Measurements from ENCODE around the gene SDHA. TPM values are rescaled to one million over a fixed set of nuclear protein-coding genes. Genes with fewer than 3 reads are reported as not detected.

Gene SDHA
- total and polyA plus RNA-seq, 2 of the 8 experiments (the other 6 are each of a cell fraction or from before 2014, with no cell fraction given) = 59.7 to 87.3 TPM

DNA sequence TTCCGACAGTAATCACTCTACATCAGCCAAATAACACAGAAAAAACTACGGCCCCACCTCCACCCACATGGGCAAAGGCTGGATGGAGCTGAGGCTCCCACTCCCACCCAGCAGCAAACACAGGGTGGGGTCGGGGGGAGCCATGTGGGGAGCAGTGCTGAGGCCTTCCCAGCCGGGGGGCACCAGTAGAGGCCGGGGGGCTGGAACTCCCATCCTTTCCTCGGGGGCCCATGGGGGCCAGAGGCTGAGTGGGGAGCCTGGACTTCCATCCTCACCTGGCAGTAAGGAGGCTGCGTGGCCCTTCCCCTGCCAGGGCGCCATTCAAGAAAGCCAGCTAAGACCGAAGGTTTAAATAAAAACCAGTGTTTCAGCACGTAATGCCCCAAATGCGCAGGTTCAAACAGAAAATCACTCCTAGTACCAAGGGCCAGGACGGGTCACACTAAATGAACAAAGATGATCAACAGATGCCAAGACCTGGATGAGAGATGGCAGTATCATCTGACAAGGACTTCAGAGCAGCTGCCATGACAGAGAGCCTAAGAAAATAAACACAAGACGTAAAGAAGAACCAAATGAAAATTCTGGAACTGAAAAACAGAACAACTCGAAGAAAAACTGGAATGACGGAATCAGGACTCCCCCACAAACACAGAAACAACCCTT is 9.5 kb upstream of the SDHA start:
- WGBS, 2 experiments (ENCODE audit: extremely low coverage in 1 of 2, insufficient coverage in 1 of 2, insufficient read length in 1 of 2, insufficient replicate concordance in 2 of 2, low coverage in 1 of 2, low lambda C conversion rate in 2 of 2, missing lambda C conversion rate in 1 of 2) = 89% methylated on average over 12 of the region's 15 CpGs; no CpG with 5 or more reads in 1 of the 2 experiments
- peaks cover 6 to 34% of the 10 kb centered on the region in 2 experiments; a peak in 3 of 4 replicates for H3K79me2 ChIP-seq (ENCODE audit: control insufficient read depth in 1 of 2, insufficient read depth in 2 of 2, low read length in 2 of 2)
- H4K91ac ChIP-seq (replicated peaks; ENCODE audit: insufficient read length, low read length) = no peak overlapping the region
- peaks cover 2 to 16% (median 10%) of the 10 kb centered on the region in 4 experiments for H3K36me3 ChIP-seq (ENCODE audit: control insufficient read depth in 2 of 4, insufficient read depth in 4 of 4, low read length in 3 of 4)
- H3K27ac ChIP-seq (ENCODE audit: low read depth, low read length) = no peak overlapping the region
- CTCF ChIA-PET (ENCODE audit: partially characterized antibody) = interaction anchor here (1.4 to 1.5 kb wide), 2 partner anchors 9 to 20 kb away, joined by 3 to 4 read pairs; partner anchors contain the start of genes CCDC127 and SDHA
- H3K14ac ChIP-seq (ENCODE audit: insufficient read length) = no peak overlapping the region
- no peak overlapping the region for H3K18ac ChIP-seq (ENCODE audit: extremely low read depth, low read length)
- H2BK5ac ChIP-seq (ENCODE audit: low read depth, low read length) = no peak overlapping the region
- POLR2A ChIA-PET (ENCODE audit: partially characterized antibody) = interaction anchor here (0.7 to 2.1 kb wide), 2 partner anchors 10 to 12 kb away, joined by 5 to 8 read pairs; partner anchors contain the start of genes CCDC127 and SDHA
- H2AFZ ChIP-seq (ENCODE audit: low read length) = no peak overlapping the region
- no peak overlapping the region for H2BK20ac ChIP-seq (ENCODE audit: low read length)
- H3K9ac ChIP-seq (replicated peaks in 1 of 4; ENCODE audit: extremely low read depth in 1 of 4, low read depth in 3 of 4, low read length in 3 of 4) = no peak overlapping the region
- H2AK5ac ChIP-seq (ENCODE audit: low read depth, low read length) = no peak overlapping the region
- no peaks in the 10 kb centered on the region for H3K27me3 ChIP-seq (replicated peaks in 1 of 4; ENCODE audit: control insufficient read depth in 3 of 4, extremely low read depth in 1 of 4, insufficient read depth in 3 of 4, low read length in 3 of 4)
- H3K9me3 ChIP-seq (ENCODE audit: insufficient read depth in 2 of 2, low read depth in 1 of 2, low read length in 1 of 2) = no peaks in the 10 kb centered on the region
- no peak for DNase-seq (ENCODE audit: low read depth in 1 of 2, low spot score in 2 of 2)
- FAIRE-seq = no peak
- no peak overlapping the region for H4K8ac ChIP-seq (ENCODE audit: extremely low read depth, insufficient read depth, low read length)
- H4K20me1 ChIP-seq (replicated peaks in 1 of 2; ENCODE audit: control insufficient read depth in 1 of 2, insufficient read depth in 2 of 2, low read length in 2 of 2) = peaks cover 4 to 25% of the 10 kb centered on the region in 2 experiments
- no peak overlapping the region for H2BK12ac ChIP-seq (ENCODE audit: low read depth, low read length)
- no peak overlapping the region for H2BK15ac ChIP-seq (ENCODE audit: low read length)
- no peak for TF ChIP-seq BCL11A (IDR thresholded peaks at IDR 0.05; ENCODE audit: low read depth in 2 of 2, low read length in 2 of 2)
- no peak for TF ChIP-seq POU5F1 (IDR thresholded peaks at IDR 0.05; ENCODE audit: low read depth, low read length)
- TF ChIP-seq YY1 (IDR thresholded peaks at IDR 0.05; ENCODE audit: low read depth, low read length) = no peak
- no peak for TF ChIP-seq SIN3A (conservative IDR thresholded peaks at IDR 0.05 in 1 of 2, IDR thresholded peaks at IDR 0.05 in 1 of 2; ENCODE audit: low read depth in 1 of 2, low read length in 2 of 2)
- no peak for TF ChIP-seq GABPA (IDR thresholded peaks at IDR 0.05; ENCODE audit: borderline replicate concordance, insufficient read depth, low read length)
- no peak for TF ChIP-seq CHD1 (IDR thresholded peaks at IDR 0.05; ENCODE audit: low read depth, low read length)
- TF ChIP-seq, protein P1, sequence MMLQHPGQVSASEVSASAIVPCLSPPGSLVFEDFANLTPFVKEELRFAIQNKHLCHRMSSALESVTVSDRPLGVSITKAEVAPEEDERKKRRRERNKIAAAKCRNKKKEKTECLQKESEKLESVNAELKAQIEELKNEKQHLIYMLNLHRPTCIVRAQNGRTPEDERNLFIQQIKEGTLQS (IDR thresholded peaks at IDR 0.05; ENCODE audit: insufficient read depth, low read depth, low read length) = no peak
- no peak for TF ChIP-seq RXRA (IDR thresholded peaks at IDR 0.05; ENCODE audit: insufficient read depth, low read depth, low read length)
- TF ChIP-seq EGR1 (IDR thresholded peaks at IDR 0.05; ENCODE audit: borderline replicate concordance, low read depth, low read length) = no peak
- H3K23ac ChIP-seq (ENCODE audit: insufficient read length) = no peak overlapping the region
- H3K4me2 ChIP-seq (ENCODE audit: insufficient read depth in 1 of 2, low read depth in 2 of 2, low read length in 2 of 2) = no peak overlapping the region
- no peaks in the 10 kb centered on the region; a peak in 1 of 7 replicates for H3K4me1 ChIP-seq (replicated peaks in 1 of 4; ENCODE audit: control insufficient read depth in 3 of 4, insufficient read depth in 4 of 4, low read length in 3 of 4)
- no peak overlapping the region for H3K4ac ChIP-seq (replicated peaks; ENCODE audit: insufficient read length, low read depth, low read length)
- no peak overlapping the region for H2BK120ac ChIP-seq (replicated peaks; ENCODE audit: low read depth, low read length)
- no peak overlapping the region for H3K4me3 ChIP-seq (ENCODE audit: extremely low read depth in 1 of 4, insufficient read depth in 2 of 4, low read depth in 3 of 4, low read length in 4 of 4)
- H4K5ac ChIP-seq (ENCODE audit: insufficient read length, low read depth, low read length) = no peak overlapping the region
- peaks cover 1% of the 10 kb centered on the region; the same call in 1 of the 2 replicates for H3K23me2 ChIP-seq (ENCODE audit: low read depth, low read length)
- no peaks in the 10 kb centered on the region; the same call in 1 of the 2 replicates for H3K79me1 ChIP-seq (ENCODE audit: low read depth, low read length)
- no peak overlapping the region for H3K56ac ChIP-seq (replicated peaks; ENCODE audit: insufficient read length, low read depth, low read length)
